A549 treated with CORT108297 at 1 μM for 4 hours (cell line): ENCODE results near the gene RS1. TPM values are rescaled to one million over a fixed set of nuclear protein-coding genes. Genes with fewer than 3 reads are reported as not detected.

Experiments
- total RNA-seq: library from RNA; stranded (reverse); fragments of 200-300 nt; extraction: Qiagen RNA extraction; gene quantifications from 5 replicates; pipeline ENCODE4 v1.2.3, GENCODE V29; 2022

RS1 gene
- not detected in 5 replicates for total RNA-seq

DNA sequence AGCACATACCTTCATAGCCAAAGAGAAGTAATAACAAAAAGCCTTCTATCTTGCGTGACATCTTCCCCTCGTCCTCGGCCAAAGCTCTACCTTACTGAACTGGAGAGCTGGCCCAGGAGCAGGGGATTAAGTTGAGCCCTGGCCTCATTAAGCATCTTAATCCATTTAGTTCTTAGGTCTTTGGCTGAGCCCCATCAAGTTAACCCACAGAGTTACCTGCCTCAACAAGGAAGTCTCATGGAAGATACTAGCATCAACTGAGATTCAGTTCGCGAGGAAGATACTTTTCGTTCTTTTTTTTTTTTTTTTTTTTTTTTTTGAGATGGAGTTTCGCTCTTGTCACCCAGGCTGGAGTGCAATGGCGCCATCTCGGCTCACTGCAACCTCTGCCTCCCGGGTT is at the start of gene RS1:
RS1 (minus strand) TSS at position 101 of the 400 bp plus-strand sequence; CDS start at position 61, 40 bp downstream.

DNA sequence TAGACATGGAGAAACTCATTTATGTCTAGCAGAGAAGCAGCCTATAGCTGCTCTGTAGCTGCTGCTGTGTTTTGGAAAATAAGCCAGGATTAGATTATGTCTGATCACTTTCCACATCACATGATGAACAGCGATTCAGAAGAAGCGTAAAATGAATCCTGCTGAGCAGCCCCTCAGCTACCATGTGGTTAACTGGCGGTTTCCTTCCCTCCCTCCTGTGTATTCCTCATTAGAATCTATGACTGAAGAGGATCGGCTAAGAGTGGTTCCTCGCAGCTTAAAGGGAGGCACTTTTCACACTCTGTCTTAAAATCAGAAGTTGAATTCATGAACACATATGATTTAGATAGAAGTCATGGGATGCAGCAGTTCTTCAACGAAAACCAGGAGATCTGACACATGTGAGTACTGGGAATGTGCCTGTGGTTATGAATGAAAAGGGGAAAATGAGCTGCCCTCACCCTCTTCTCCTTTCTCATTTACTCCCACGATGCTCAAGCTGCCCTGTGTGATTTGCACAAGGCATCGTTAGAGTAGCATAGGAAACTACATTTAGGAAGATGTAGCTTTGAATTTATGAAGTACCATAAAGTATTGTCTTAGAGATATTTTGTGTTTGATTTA is 35.6 kb upstream of the RS1 start, which contains the start of gene PPEF1:
PPEF1 (plus strand) TSS at position 220 of the 624 bp plus-strand sequence; CDS start at position 356, 136 bp downstream.

Other genes starting within 250 kb of the RS1 start
- 4.4 to 7.5 TPM (median 4.9 TPM) in 5 replicates for gene CDKL5, start 246.5 kb downstream of the RS1 start, total RNA-seq
- gene PPEF1, start 35.5 kb upstream of the RS1 start, total RNA-seq = 0.78 to 1.7 TPM (median 1.1 TPM) in 5 replicates